Measurements from ENCODE around the gene SSX2IP.
"Not testable (repeated sequence)": the region's sequence is repeated elsewhere in the genome, so short reads cannot be mapped to it uniquely, and the experiment has no call there.

SSX2IP gene

GRCh38 chr1:84613026-84613425, 77.2 kb downstream of the SSX2IP start:
- no peak for FAIRE-seq

GRCh38 chr1:84611796-84612195, 78.5 kb downstream of the SSX2IP start:
- no peak for FAIRE-seq

- FAIRE-seq, result no peak
Measured at GRCh38 chr1:84611091-84611490, 79.2 kb downstream of the SSX2IP start.

- no peak for FAIRE-seq
Measured at GRCh38 chr1:84606977-84607376, 83.3 kb downstream of the SSX2IP start.

GRCh38 chr1:84605157-84605556, 85.1 kb downstream of the SSX2IP start:
- no peak for FAIRE-seq

GRCh38 chr1:84603941-84604830, 86.1 kb downstream of the SSX2IP start:
- peak; percentile 85 for FAIRE-seq

GRCh38 chr1:84603223-84603622, 87.0 kb downstream of the SSX2IP start:
- FAIRE-seq, result no peak

- no peak for FAIRE-seq
Measured at GRCh38 chr1:84600796-84601195, 89.5 kb downstream of the SSX2IP start.

GRCh38 chr1:84598846-84599741, 91.2 kb downstream of the SSX2IP start:
- FAIRE-seq, result peak; percentile 90

GRCh38 chr1:84598418-84598817, 91.8 kb downstream of the SSX2IP start:
- FAIRE-seq, result no peak

GRCh38 chr1:84597011-84597410, 93.2 kb downstream of the SSX2IP start:
- FAIRE-seq, result no peak

GRCh38 chr1:84594959-84595358, 95.3 kb downstream of the SSX2IP start:
- not testable (repeated sequence) for FAIRE-seq

All from A204.1 (cell line).